ENCODE measurements around the gene IFRD1. TPM values are rescaled to one million over a fixed set of nuclear protein-coding genes. Genes with fewer than 3 reads are reported as not detected.

IFRD1 gene
- total and polyA plus RNA-seq, 12 donors, result 17.5 to 94.6 (median 30.3) TPM

DNA sequence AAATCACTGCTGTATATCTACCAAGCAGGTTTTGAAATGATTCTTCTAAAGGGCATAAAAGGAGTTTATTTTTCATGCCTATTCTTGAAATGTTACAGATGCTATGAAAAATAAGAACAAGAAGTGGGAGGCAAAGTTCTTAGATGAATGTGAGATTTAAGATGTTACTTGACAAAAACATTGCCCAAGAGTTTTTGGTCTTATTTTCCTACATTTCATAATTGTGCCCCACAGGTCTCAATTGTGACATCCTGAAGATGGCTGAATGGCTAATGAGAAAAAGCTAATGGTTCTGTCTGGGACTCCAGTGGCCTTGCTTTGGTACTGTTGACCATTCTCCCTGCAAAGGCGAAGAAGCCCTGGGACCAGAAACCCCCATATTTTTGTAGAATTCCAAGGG, 43.0 kb upstream of the IFRD1 start:
- no peaks in the 10 kb centered on the region for H3K27me3 ChIP-seq
- DNase-seq, result no peak
- peaks cover 0 to 10% (median 0%) of the 10 kb centered on the region in 9 donors for H3K4me1 ChIP-seq
- no peak overlapping the region for H3K4me3 ChIP-seq
- TF ChIP-seq, protein P1, sequence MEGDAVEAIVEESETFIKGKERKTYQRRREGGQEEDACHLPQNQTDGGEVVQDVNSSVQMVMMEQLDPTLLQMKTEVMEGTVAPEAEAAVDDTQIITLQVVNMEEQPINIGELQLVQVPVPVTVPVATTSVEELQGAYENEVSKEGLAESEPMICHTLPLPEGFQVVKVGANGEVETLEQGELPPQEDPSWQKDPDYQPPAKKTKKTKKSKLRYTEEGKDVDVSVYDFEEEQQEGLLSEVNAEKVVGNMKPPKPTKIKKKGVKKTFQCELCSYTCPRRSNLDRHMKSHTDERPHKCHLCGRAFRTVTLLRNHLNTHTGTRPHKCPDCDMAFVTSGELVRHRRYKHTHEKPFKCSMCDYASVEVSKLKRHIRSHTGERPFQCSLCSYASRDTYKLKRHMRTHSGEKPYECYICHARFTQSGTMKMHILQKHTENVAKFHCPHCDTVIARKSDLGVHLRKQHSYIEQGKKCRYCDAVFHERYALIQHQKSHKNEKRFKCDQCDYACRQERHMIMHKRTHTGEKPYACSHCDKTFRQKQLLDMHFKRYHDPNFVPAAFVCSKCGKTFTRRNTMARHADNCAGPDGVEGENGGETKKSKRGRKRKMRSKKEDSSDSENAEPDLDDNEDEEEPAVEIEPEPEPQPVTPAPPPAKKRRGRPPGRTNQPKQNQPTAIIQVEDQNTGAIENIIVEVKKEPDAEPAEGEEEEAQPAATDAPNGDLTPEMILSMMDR (IDR thresholded peaks at IDR 0.05), result no peak
- intact Hi-C loops (cut with DNase I), result loop anchor here in 1 of 10 donors (5.0 to 10.0 kb wide), 2 partner anchors 482 to 650 kb away; no protein-coding TSS in a partner anchor
- no peak for ATAC-seq
- 97 to 98% methylated on average over 1 of the region's 1 CpG for WGBS, 2 donors
- H3K27ac ChIP-seq, result no peak overlapping the region
- no peaks in the 10 kb centered on the region for H3K36me3 ChIP-seq
- no peaks in the 10 kb centered on the region for H3K9me3 ChIP-seq

- Histone ChIP-seq H3K36me3 (no peaks in the 10 kb centered on the region), H3K4me3 (no peak overlapping the region), H3K4me1 (peaks cover 0 to 10% (median 0%) of the 10 kb centered on the region in 9 donors), H3K27ac (no peak overlapping the region), H3K27me3 (no peaks in the 10 kb centered on the region), H3K9me3 (no peaks in the 10 kb centered on the region)
- DNase-seq (no peak), ATAC-seq (no peak)
- WGBS, 2 donors, result 92 to 94% methylated on average over 1 of the region's 1 CpG
- TF ChIP-seq, protein P1 (IDR thresholded peaks at IDR 0.05), result no peak
- intact Hi-C loops (cut with DNase I), result loop anchor here in 9 of 10 donors (5.0 to 10.0 kb wide), 9 partner anchors 85 to 668 kb away; no protein-coding TSS in a partner anchor
Measured at GRCh38 chr7:112410092-112410491, 40.2 kb upstream of the IFRD1 start.

GRCh38 chr7:112411186-112411795, 39.0 kb upstream of the IFRD1 start:
- no peaks in the 10 kb centered on the region for H3K9me3 ChIP-seq
- H3K4me1 ChIP-seq, result peaks cover 0 to 10% (median 0%) of the 10 kb centered on the region in 9 donors
- DNase-seq (peak; percentile 22 to 24), ATAC-seq (peak in 7 of 8 donors; percentile 67 to 83 (median 75))
- H3K27me3 ChIP-seq, result no peaks in the 10 kb centered on the region
- no peak overlapping the region for H3K27ac ChIP-seq
- no peaks in the 10 kb centered on the region for H3K36me3 ChIP-seq
- no peak overlapping the region for H3K4me3 ChIP-seq
- TF ChIP-seq, protein P1 (IDR thresholded peaks at IDR 0.05), result peak; percentile 27 to 79 (median 64)
- WGBS, 2 donors, result 38 to 44% methylated on average over 7 of the region's 7 CpGs
- intact Hi-C loops (cut with DNase I), result loop anchor here in 9 of 10 donors (5.0 to 10.0 kb wide), 9 partner anchors 84 to 669 kb away; no protein-coding TSS in a partner anchor

GRCh38 chr7:112414855-112415490, 35.3 kb upstream of the IFRD1 start:
- intact Hi-C loops (cut with DNase I), result loop anchor here (5.0 to 10.0 kb wide), 9 partner anchors 80 to 673 kb away; no protein-coding TSS in a partner anchor

More at GRCh38 chr7:112414855-112415490, 35.3 kb upstream of the IFRD1 start:
- H3K36me3 ChIP-seq, result no peaks in the 10 kb centered on the region
- peaks cover 0 to 11% (median 0%) of the 10 kb centered on the region in 11 donors for H3K9me3 ChIP-seq
- DNase-seq, result no peak
- peaks cover 0 to 10% (median 0%) of the 10 kb centered on the region in 9 donors for H3K4me1 ChIP-seq
- no peaks in the 10 kb centered on the region for H3K27me3 ChIP-seq
- peak in 2 of 8 donors; percentile 57 to 63 for ATAC-seq
- no peak overlapping the region for H3K27ac ChIP-seq
- no peak overlapping the region for H3K4me3 ChIP-seq
- TF ChIP-seq, protein P1 (IDR thresholded peaks at IDR 0.05), result peak in 8 of 9 donors; percentile 18 to 65 (median 60)
- WGBS, 2 donors, result 8 to 13% methylated on average over 3 of the region's 3 CpGs
